CD4-positive, alpha-beta T cell (primary cell): Measurements from ENCODE around the gene POLQ. TPM values are rescaled to one million over a fixed set of nuclear protein-coding genes. Genes with fewer than 3 reads are reported as not detected.
A peak's percentile ranks its signal among the peaks of the same experiment; 100 is the strongest.

Experiments used
- ATAC-seq: fragments of 200-7000 bp; cut with Tn5 transposase; one replicate; pipeline ENCODE4 v1.10.0; 2022; ENCODE audit warnings: mild to moderate bottlenecking; ENCODE audit not compliant: poor library complexity
- CTCF ChIA-PET: fragments of 350-600 bp; sonication (Branson Sonifier 250); formaldehyde crosslinking; loops from one replicate; lab custom pipeline; 2021; ENCODE audit warnings: antibody characterized with exemption, inconsistent platforms; lab: Charles Lee
- POLR2A ChIA-PET: fragments of 350-600 bp; sonication (Branson Sonifier 250); formaldehyde crosslinking; loops from one replicate; lab custom pipeline; 2021; ENCODE audit warnings: antibody characterized with exemption, inconsistent platforms; lab: Charles Lee
- DNase-seq, 14 experiments: peaks; one replicate each; pipeline ENCODE4 v3.0.0-alpha.2; 2013 to 2020; ENCODE audit warnings: mixed read lengths in 2 of 14
- H3K27ac ChIP-seq, 2 donors: one replicate each; pipeline versions ENCODE4 v1.5.1 to v1.7.0; 2013; ENCODE audit warnings: low read length in 2 of 2, low read depth in 1 of 2, mild to moderate bottlenecking in 1 of 2
- H3K27me3 ChIP-seq, 2 experiments: 1 replicate in 1 of 2; 2 replicates in 1 of 2; pipeline versions ENCODE4 v1.6.1 to v1.7.0; 2013; ENCODE audit warnings: low read length in 2 of 2, control low read depth in 1 of 2, mild to moderate bottlenecking in 1 of 2, moderate library complexity in 1 of 2; ENCODE audit not compliant: insufficient read depth in 2 of 2, control insufficient read depth in 1 of 2
- H3K36me3 ChIP-seq: one replicate; pipeline ENCODE4 v1.6.1; 2013; ENCODE audit warnings: low read length, control low read depth; ENCODE audit not compliant: insufficient read depth
- H3K4me1 ChIP-seq: one replicate; pipeline ENCODE4 v1.6.1; 2013; ENCODE audit warnings: low read length, control low read depth; ENCODE audit not compliant: insufficient read depth
- H3K4me3 ChIP-seq: one replicate; pipeline ENCODE4 v1.5.1; 2013; ENCODE audit warnings: mild to moderate bottlenecking, low read length, moderate library complexity
- H3K9me3 ChIP-seq, 2 experiments: 1 replicate in 1 of 2; 2 replicates in 1 of 2; pipeline versions ENCODE4 v1.6.1 to v1.7.0; 2013; ENCODE audit warnings: low read length in 2 of 2, mild to moderate bottlenecking in 2 of 2, control low read depth in 1 of 2, moderate library complexity in 1 of 2; ENCODE audit not compliant: control insufficient read depth in 1 of 2, insufficient read depth in 1 of 2
- H3K27ac Mint-ChIP-seq: one replicate; pipeline ENCODE4 v1.8.0; 2020; ENCODE audit warnings: mixed read lengths
- H3K27me3 Mint-ChIP-seq: one replicate; pipeline ENCODE4 v1.8.0; 2021; ENCODE audit warnings: mixed read lengths
- H3K36me3 Mint-ChIP-seq: one replicate; pipeline ENCODE4 v1.8.0; 2021; ENCODE audit warnings: low read depth, mixed read lengths
- H3K4me1 Mint-ChIP-seq: one replicate; pipeline ENCODE4 v1.8.0; 2021; ENCODE audit warnings: low read depth, mixed read lengths
- H3K4me3 Mint-ChIP-seq: one replicate; pipeline ENCODE4 v1.8.0; 2020; ENCODE audit warnings: mild to moderate bottlenecking, mixed read lengths
- H3K9me3 Mint-ChIP-seq: one replicate; pipeline ENCODE4 v1.8.0; 2020; ENCODE audit warnings: mixed read lengths
- CTCF ChIP-seq: fragments of 200-600 bp; IDR thresholded peaks from one replicate; pipeline ENCODE4 v1.8.0; 2022; ENCODE audit warnings: antibody characterized with exemption, mild to moderate bottlenecking
- intact Hi-C, 2 experiments: fragments of 100-400 bp; cut with DNase I in 1 of 2; cut with micrococcal nuclease in 1 of 2; formaldehyde crosslinking; loops; one replicate each; pipeline versions ENCODE4 v1.15.1 to v1.9.0; 2023 to 2025; cut with DNase I, micrococcal nuclease
- total RNA-seq, 174 experiments: library from RNA in 2 of 174; stranded (reverse) in 2 of 174; gene quantifications; one replicate each; pipeline ENCODE4 v1.2.3 and lab custom pipeline; 2021 to 2026

The POLQ gene
- total RNA-seq, 2 experiments from 2014 or later, result 0.17 to 0.30 TPM

DNA sequence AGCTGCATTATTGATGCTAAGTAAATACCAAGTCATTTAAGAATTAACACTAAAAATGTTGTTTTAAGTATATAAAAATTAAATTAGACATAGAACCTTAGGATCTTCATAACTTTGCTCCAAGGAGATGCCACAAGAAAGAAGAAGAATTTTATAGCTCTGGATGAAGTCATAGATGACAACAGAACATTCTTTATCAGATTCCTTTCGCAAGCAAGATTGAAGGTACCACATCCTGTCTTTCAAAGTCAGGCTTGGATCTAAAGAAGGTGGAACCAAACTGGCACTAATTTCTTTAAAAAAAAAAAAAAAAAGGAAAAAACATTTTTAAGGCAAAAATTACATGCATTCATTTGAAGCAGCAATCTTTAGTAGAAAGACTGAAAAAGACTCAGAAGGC, 62.5 kb downstream of the POLQ start:
- DNase-seq, result peak in 1 of 14 experiments; percentile 6
- ChIA-PET POLR2A (interaction anchor here (0.5 kb wide), 1 partner anchor 14 kb away, joined by 3 read pairs; no protein-coding TSS in a partner anchor), CTCF (interaction anchor here (1.1 kb wide), 1 partner anchor 9 kb away, joined by 3 read pairs; no protein-coding TSS in a partner anchor)
- Histone ChIP-seq H3K4me1 (no peaks in the 10 kb centered on the region), H3K9me3 (no peaks in the 10 kb centered on the region), H3K4me3 (no peak overlapping the region), H3K36me3 (no peaks in the 10 kb centered on the region), H3K27me3 (no peaks in the 10 kb centered on the region), H3K27ac (no peak overlapping the region)
- no peaks in the 10 kb centered on the region for H3K4me1 Mint-ChIP-seq
- no peak for ATAC-seq
- H3K27ac Mint-ChIP-seq, result no peak overlapping the region
- intact Hi-C loops, result no loop called here
- no peak for TF ChIP-seq CTCF
- H3K9me3 Mint-ChIP-seq, result no peaks in the 10 kb centered on the region
- no peaks in the 10 kb centered on the region for H3K36me3 Mint-ChIP-seq
- H3K4me3 Mint-ChIP-seq, result no peak overlapping the region
- no peaks in the 10 kb centered on the region for H3K27me3 Mint-ChIP-seq

DNA sequence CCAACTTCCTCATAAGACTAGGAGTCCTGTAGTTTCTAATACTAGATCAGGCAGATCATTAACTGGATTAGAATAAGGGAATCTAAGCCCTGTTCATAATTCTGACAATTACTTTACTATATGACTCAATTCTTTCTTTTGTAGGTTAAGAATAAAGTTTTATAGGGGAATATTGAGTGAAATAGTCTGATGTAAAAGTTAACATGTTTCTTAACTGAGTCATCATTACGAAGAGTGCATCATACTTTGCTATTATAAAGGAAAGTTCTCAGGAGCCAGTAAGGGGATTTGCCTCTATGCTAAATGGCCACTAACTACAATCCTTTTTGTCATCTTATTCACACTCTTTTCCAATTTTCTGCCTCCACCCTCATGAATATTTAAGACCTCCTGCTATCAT, 63.1 kb downstream of the POLQ start:
- no peaks in the 10 kb centered on the region for H3K27me3 ChIP-seq
- H3K27ac Mint-ChIP-seq, result no peak overlapping the region
- intact Hi-C loops, result no loop called here
- no peak overlapping the region for H3K27ac ChIP-seq
- H3K36me3 ChIP-seq, result no peaks in the 10 kb centered on the region
- H3K4me1 Mint-ChIP-seq, result no peaks in the 10 kb centered on the region
- no peaks in the 10 kb centered on the region for H3K27me3 Mint-ChIP-seq
- ChIA-PET POLR2A (interaction anchor here (0.5 kb wide), 1 partner anchor 13 kb away, joined by 3 read pairs; no protein-coding TSS in a partner anchor), CTCF (no interaction called here)
- H3K4me3 Mint-ChIP-seq, result no peak overlapping the region
- TF ChIP-seq CTCF, result no peak
- H3K36me3 Mint-ChIP-seq, result no peaks in the 10 kb centered on the region
- H3K4me1 ChIP-seq, result no peaks in the 10 kb centered on the region
- DNase-seq (no peak), ATAC-seq (no peak)
- no peaks in the 10 kb centered on the region for H3K9me3 Mint-ChIP-seq
- no peak overlapping the region for H3K4me3 ChIP-seq
- no peaks in the 10 kb centered on the region for H3K9me3 ChIP-seq

GRCh38 chr3:121481106-121481880, 64.5 kb downstream of the POLQ start:
- Mint-ChIP-seq H3K4me1 (no peaks in the 10 kb centered on the region), H3K27me3 (no peaks in the 10 kb centered on the region), H3K27ac (no peak overlapping the region), H3K9me3 (no peaks in the 10 kb centered on the region), H3K36me3 (no peaks in the 10 kb centered on the region), H3K4me3 (no peak overlapping the region)
- Histone ChIP-seq H3K27ac (no peak overlapping the region), H3K27me3 (no peaks in the 10 kb centered on the region), H3K9me3 (no peaks in the 10 kb centered on the region), H3K4me3 (no peak overlapping the region), H3K4me1 (no peaks in the 10 kb centered on the region), H3K36me3 (no peaks in the 10 kb centered on the region)
- TF ChIP-seq CTCF, result no peak
- POLR2A ChIA-PET, result interaction anchor here (0.6 kb wide), 1 partner anchor 20 kb away, joined by 4 read pairs; no protein-coding TSS in a partner anchor
- ATAC-seq, result no peak
- DNase-seq, result no peak
- intact Hi-C loops, result no loop called here
- CTCF ChIA-PET, result no interaction called here
